H1 (cell line): ENCODE data around the gene TLR10. TPM values are rescaled to one million over a fixed set of nuclear protein-coding genes. Genes with fewer than 3 reads are reported as not detected.

ENCODE experiments used
- CHD7 ChIP-seq: fragments of 300-600 bp; sonication (generic); IDR thresholded peaks from 2 replicates; pipeline ENCODE4 v1.7.1; 2012; ENCODE audit warnings: low read length, moderate library complexity, mild to moderate bottlenecking, inconsistent platforms; ENCODE audit not compliant: insufficient replicate concordance
- CREB1 ChIP-seq: IDR thresholded peaks from 2 replicates; pipeline ENCODE4 v1.6.1; 2012; ENCODE audit warnings: inconsistent platforms
- JUN ChIP-seq: IDR thresholded peaks from 2 replicates; pipeline ENCODE4 v1.6.1; 2011; ENCODE audit warnings: low read depth, mild to moderate bottlenecking, improper control_type of control experiment, low read length
- POLR2A ChIP-seq, 2 experiments: IDR thresholded peaks; 1 replicate in 1 of 2; 2 replicates in 1 of 2; pipeline ENCODE4 v1.6.1; 2011; ENCODE audit warnings: low read depth in 2 of 2, low read length in 2 of 2, mild to moderate bottlenecking in 2 of 2; ENCODE audit errors: control extremely low read depth in 1 of 2
- POLR2AphosphoS5 ChIP-seq: IDR thresholded peaks from 2 replicates; pipeline ENCODE4 v1.6.1; 2011; ENCODE audit warnings: low read depth, low read length
- SUZ12 ChIP-seq: fragments of 200-600 bp; sonication (generic); IDR thresholded peaks from 2 replicates; pipeline ENCODE4 v1.6.1; 2012; ENCODE audit warnings: mild to moderate bottlenecking, inconsistent platforms, low read length, moderate library complexity, mixed read lengths
- polyA plus RNA-seq, 7 experiments: library from polyadenylated mRNA; depleted of rRNA in 3 of 7; stranded (reverse) in 5 of 7; unstranded in 2 of 7; fragments of >200 nt in 5 of 7; fragments of 200-250 nt in 2 of 7; gene quantifications; 1 replicate in 5 of 7; 2 replicates in 1 of 7; 4 replicates in 1 of 7; pipeline versions ENCODE4 v1.2.1 to v1.2.3, GENCODE V29; 2011 to 2013; ENCODE audit warnings: missing spikeins in 2 of 7, mixed read lengths in 2 of 7
- total RNA-seq: library from RNA; stranded (reverse); fragmentation: NEBNext Ultra II Directional; extraction: Animal tissue kit (Norgen Biotek cat#: 25700); gene quantifications from 2 replicates; pipeline ENCODE4 v1.2.1, GENCODE V29; 2021
- TF ChIP-seq, protein P1 (sequence below): IDR thresholded peaks from 2 replicates; pipeline ENCODE4 v1.6.1; 2011; ENCODE audit warnings: low read length, improper control_type of control experiment

TLR10 gene
- total and polyA plus RNA-seq, 2 of the 8 experiments (the other 6 are each of a cell fraction or from before 2014, with no cell fraction given), result not detected

- TF ChIP-seq CHD7, result no peak
- no peak for TF ChIP-seq CREB1
- TF ChIP-seq POLR2AphosphoS5, result no peak
- TF ChIP-seq POLR2A (IDR thresholded peaks at IDR 0.05; ENCODE audit: control extremely low read depth in 1 of 2, low read depth in 2 of 2, low read length in 2 of 2), result no peak
- TF ChIP-seq JUN, result no peak
- TF ChIP-seq SUZ12, result no peak
- TF ChIP-seq, protein P1, sequence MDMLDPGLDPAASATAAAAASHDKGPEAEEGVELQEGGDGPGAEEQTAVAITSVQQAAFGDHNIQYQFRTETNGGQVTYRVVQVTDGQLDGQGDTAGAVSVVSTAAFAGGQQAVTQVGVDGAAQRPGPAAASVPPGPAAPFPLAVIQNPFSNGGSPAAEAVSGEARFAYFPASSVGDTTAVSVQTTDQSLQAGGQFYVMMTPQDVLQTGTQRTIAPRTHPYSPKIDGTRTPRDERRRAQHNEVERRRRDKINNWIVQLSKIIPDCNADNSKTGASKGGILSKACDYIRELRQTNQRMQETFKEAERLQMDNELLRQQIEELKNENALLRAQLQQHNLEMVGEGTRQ, result no peak
- TF ChIP-seq, all 59 proteins: peak for 0
These were observed 17.4 kb downstream of the TLR10 start (continued) for GRCh38 chr4:38765382-38765781.
